HAP-1 (cell line): ENCODE data around the gene ICAM1.
A peak's percentile ranks its signal among the peaks of the same experiment; 100 is the strongest.
"Not testable (repeated sequence)": the region's sequence is repeated elsewhere in the genome, so short reads cannot be mapped to it uniquely, and the experiment has no call there.

ENCODE experiments used
- DNase-seq, 2 experiments: peaks; one replicate each; pipeline ENCODE4 v3.0.0-alpha.2; 2016 to 2020; ENCODE audit warnings: low spot score in 2 of 2
- H3K27me3 ChIP-seq: fragments of 250-450 bp; sonication (Bioruptor Pico); 2 replicates; pipeline ENCODE4 v1.5.1; 2020; ENCODE audit warnings: low read depth, mild to moderate bottlenecking, moderate library complexity
- H3K36me3 ChIP-seq: fragments of 250-450 bp; sonication (Bioruptor Pico); replicated peaks from 2 replicates; pipeline ENCODE4 v1.5.1; 2020; ENCODE audit warnings: mild to moderate bottlenecking
- H3K4me1 ChIP-seq: fragments of 250-450 bp; sonication (Bioruptor Pico); 2 replicates; pipeline ENCODE4 v1.5.1; 2020; ENCODE audit warnings: mild to moderate bottlenecking
- H3K4me3 ChIP-seq: fragments of 250-450 bp; sonication (Bioruptor Pico); 2 replicates; pipeline ENCODE4 v1.5.1; 2020; ENCODE audit warnings: mild to moderate bottlenecking, moderate library complexity
- H3K9me3 ChIP-seq: fragments of 250-450 bp; sonication (Bioruptor Pico); 2 replicates; pipeline ENCODE4 v1.5.1; 2020; ENCODE audit warnings: mild to moderate bottlenecking, moderate library complexity
- in situ Hi-C: fragments of 300-500 bp; cut with MboI; formaldehyde crosslinking; loops from 3 replicates; pipeline ENCODE4 v1.14.3; 2020; ENCODE audit warnings: low sequenced_read_pairs, inconsistent platforms, mixed read lengths

The ICAM1 gene

DNA sequence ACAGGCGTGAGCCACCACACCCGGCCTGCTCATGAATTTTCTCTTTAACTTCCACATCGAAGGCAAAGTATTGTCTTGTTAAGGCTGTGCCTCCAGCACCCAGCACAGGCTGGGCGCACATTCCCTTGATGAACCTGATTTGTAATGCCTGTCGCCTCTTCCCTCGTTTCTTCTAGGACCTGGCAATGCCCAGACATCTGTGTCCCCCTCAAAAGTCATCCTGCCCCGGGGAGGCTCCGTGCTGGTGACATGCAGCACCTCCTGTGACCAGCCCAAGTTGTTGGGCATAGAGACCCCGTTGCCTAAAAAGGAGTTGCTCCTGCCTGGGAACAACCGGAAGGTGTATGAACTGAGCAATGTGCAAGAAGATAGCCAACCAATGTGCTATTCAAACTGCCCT lies 3.7 kb downstream of the ICAM1 start:
- H3K36me3 ChIP-seq: no peaks in the 10 kb centered on the region
- peaks cover 8% of the 10 kb centered on the region for H3K4me1 ChIP-seq
- H3K4me3 ChIP-seq: no peak overlapping the region
- H3K27me3 ChIP-seq: peaks cover 4% of the 10 kb centered on the region; the same call in 1 of the 2 replicates
- no peak for DNase-seq
- no peaks in the 10 kb centered on the region for H3K9me3 ChIP-seq
- in situ Hi-C loops: loop anchor here (5.0 kb wide), 1 partner anchor 113 kb away; no protein-coding TSS in a partner anchor

DNA sequence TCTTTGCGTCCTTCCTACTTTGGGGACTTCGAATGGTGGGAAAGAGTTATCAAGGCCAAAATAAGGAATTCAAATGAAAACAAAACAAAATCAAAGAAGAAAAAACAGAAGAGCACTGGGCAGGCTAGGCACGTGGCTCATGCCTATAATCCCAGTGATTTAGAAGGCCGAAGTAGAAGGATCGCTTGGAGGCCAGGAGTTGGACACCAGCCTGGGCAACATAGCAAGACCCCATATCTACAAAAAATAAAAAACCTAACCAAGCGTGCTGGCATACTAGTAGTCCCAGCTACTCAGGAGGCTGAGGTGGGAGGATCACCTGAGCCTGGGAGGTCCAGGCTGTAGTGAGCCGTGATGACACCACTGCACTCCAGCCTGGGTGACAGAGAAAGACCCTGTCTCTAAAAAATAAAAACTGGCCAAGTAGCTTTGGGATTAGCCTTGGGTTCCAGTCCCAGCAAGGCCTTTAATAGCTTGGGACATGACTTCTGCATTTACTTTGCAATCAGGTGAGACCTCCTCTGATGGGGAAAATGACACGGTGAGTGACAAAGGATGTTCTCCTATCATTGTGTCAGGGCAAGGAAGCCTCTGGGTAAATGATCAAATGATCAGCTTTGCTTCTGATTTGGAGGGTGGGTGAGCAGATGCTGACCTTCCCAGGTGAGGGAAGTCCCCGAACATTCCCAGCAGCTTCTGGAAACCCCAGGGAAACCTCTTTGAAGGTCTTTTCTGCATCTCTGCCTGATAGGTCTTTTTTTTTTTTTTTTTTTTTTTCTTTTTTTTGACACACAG lies 7.1 kb downstream of the ICAM1 start:
- H3K9me3 ChIP-seq: no peaks in the 10 kb centered on the region

DNA sequence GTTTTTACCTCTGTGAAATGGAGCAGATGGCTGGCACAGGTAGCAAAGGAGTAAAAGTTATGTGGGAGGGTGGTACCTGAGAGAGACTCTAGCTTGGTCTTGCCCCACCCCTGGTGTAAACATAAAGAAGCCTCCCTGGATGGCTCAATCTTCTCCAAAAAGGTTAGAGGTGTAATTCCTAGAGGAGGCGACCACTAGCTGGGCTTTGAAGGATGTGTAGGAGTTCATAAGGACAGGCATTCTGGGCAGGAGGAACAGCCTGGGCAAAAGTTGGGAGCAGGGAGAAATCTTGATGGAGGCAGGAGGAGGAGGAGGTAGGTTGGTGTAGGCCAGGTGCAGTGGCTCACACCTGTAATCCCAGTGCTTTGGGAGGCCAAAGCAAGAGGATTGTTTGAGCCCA lies 8.0 kb downstream of the ICAM1 start:
- H3K9me3 ChIP-seq: no peaks in the 10 kb centered on the region
- no peaks in the 10 kb centered on the region for H3K27me3 ChIP-seq
- in situ Hi-C loops: no loop called here
- H3K36me3 ChIP-seq: no peaks in the 10 kb centered on the region
- no peaks in the 10 kb centered on the region for H3K4me1 ChIP-seq
- no peak overlapping the region for H3K4me3 ChIP-seq
- DNase-seq: no peak

More for the DNA sequence above, 7.1 kb downstream of the ICAM1 start:
- in situ Hi-C loops: no loop called here
- no peak for DNase-seq
- Histone ChIP-seq H3K4me3 (no peak overlapping the region), H3K27me3 (no peaks in the 10 kb centered on the region), H3K4me1 (no peaks in the 10 kb centered on the region), H3K36me3 (no peaks in the 10 kb centered on the region)

DNA sequence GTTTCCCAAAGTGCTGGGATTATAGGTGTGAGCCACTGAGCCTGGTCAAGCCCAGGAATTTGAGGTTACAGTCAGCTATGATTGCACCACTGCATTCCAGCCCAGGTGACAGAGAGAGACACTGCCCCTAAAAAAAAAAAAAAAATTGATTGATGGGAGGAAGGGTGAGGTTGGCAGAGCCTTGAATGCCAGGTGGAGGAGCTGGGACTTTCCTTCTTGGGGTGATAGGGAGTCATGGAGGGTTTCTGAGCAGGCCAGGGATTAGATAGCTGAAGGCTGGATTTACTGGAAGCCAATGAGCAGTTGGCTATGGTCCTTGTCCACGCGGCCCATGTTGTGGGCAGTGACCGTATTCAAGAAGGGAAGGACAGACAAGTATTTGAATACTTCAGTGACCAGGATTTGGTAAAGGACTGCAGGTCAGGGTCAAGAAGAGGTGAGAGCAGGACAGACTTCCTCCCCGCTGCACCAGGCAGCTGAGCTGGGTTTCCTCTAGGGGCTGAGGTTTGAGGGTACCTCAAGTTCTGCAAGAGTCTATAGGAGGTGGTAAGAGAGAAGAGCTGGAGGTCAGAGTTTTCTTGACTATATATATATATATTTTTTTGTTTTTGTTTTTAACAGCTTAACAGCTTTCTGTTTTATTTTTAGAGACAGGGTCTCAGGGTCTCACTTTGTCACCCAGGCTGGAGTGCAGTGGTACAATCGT lies 9.0 kb downstream of the ICAM1 start:
- Histone ChIP-seq H3K4me1 (no peaks in the 10 kb centered on the region), H3K27me3 (no peaks in the 10 kb centered on the region), H3K36me3 (no peaks in the 10 kb centered on the region), H3K4me3 (no peak overlapping the region), H3K9me3 (no peaks in the 10 kb centered on the region)
- in situ Hi-C loops: no loop called here
- no peak for DNase-seq

DNA sequence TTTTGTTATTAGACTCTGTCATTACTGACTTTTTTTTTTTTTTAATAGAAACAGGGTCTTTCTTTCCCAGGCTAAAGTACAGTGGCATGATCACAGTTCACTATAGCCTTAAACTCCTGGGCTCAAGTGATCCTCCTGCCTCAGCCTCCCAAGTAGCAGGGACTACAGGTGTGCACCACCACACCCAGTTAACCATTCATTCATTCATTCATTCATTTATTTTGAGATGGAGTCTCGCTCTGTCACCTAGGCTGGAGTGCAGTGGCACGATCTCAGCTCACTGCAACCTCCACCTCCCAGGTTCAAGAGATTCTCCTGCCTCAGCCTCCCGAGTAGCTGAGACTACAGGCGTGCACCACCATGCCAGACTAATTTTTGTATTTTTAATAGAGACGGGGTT lies 11.1 kb downstream of the ICAM1 start:
- DNase-seq, H3K36me3 ChIP-seq, H3K4me1 ChIP-seq, H3K4me3 ChIP-seq, H3K27me3 ChIP-seq, H3K9me3 ChIP-seq, in situ Hi-C loops: not testable (repeated sequence)

DNA sequence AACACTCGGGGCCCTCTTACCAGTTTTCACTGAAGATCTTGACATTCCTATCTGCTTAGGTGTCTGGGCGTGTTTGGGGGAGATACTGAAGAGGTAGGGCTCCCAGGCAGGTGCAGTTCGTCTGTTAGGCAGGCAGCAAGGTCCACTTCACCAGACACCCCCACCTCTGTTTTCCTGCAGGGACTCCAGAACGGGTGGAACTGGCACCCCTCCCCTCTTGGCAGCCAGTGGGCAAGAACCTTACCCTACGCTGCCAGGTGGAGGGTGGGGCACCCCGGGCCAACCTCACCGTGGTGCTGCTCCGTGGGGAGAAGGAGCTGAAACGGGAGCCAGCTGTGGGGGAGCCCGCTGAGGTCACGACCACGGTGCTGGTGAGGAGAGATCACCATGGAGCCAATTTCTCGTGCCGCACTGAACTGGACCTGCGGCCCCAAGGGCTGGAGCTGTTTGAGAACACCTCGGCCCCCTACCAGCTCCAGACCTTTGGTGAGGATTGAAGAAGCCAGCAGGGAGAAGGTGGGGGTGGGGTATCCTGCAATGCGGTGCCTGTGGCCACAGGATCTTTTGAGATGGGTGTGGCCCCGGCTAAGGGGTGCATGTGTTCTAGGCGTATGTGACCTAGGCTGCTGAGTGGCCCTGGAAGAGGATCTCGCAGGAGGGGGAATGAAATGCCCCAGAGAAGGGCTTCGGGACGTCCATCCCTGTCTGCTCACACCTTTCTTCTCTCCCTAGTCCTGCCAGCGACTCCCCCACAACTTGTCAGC lies 12.6 kb downstream of the ICAM1 start:
- Histone ChIP-seq H3K27me3 (no peaks in the 10 kb centered on the region), H3K36me3 (no peaks in the 10 kb centered on the region), H3K4me3 (no peak overlapping the region), H3K9me3 (no peaks in the 10 kb centered on the region), H3K4me1 (peaks cover 2% of the 10 kb centered on the region; the same call in 1 of the 2 replicates)
- in situ Hi-C loops: no loop called here
- DNase-seq: peak in 1 of 2 experiments; percentile 10

GRCh38 chr19:10284065-10284959 lies 13.4 kb downstream of the ICAM1 start:
- peak in 1 of 2 experiments; percentile 7 for DNase-seq
- H3K36me3 ChIP-seq: no peaks in the 10 kb centered on the region
- H3K4me3 ChIP-seq: no peak overlapping the region
- no peaks in the 10 kb centered on the region for H3K27me3 ChIP-seq
- H3K9me3 ChIP-seq: no peaks in the 10 kb centered on the region
- H3K4me1 ChIP-seq: peaks cover 6% of the 10 kb centered on the region
- in situ Hi-C loops: no loop called here

DNA sequence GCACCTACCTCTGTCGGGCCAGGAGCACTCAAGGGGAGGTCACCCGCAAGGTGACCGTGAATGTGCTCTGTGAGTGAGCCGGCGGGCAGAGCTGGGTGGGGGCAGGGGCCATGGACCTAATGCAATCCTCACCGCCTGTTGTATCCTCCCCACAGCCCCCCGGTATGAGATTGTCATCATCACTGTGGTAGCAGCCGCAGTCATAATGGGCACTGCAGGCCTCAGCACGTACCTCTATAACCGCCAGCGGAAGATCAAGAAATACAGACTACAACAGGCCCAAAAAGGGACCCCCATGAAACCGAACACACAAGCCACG lies 14.0 kb downstream of the ICAM1 start:
- Histone ChIP-seq H3K4me3 (no peak overlapping the region), H3K9me3 (no peaks in the 10 kb centered on the region), H3K4me1 (peaks cover 6% of the 10 kb centered on the region), H3K36me3 (no peaks in the 10 kb centered on the region), H3K27me3 (no peaks in the 10 kb centered on the region)
- in situ Hi-C loops: no loop called here
- DNase-seq: no peak

DNA sequence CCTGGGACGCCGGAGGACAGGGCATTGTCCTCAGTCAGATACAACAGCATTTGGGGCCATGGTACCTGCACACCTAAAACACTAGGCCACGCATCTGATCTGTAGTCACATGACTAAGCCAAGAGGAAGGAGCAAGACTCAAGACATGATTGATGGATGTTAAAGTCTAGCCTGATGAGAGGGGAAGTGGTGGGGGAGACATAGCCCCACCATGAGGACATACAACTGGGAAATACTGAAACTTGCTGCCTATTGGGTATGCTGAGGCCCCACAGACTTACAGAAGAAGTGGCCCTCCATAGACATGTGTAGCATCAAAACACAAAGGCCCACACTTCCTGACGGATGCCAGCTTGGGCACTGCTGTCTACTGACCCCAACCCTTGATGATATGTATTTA lies 14.5 kb downstream of the ICAM1 start:
- H3K9me3 ChIP-seq: no peaks in the 10 kb centered on the region
- no peaks in the 10 kb centered on the region for H3K36me3 ChIP-seq
- H3K4me3 ChIP-seq: no peak overlapping the region
- H3K27me3 ChIP-seq: no peaks in the 10 kb centered on the region
- in situ Hi-C loops: no loop called here
- DNase-seq: no peak
- peaks cover 6% of the 10 kb centered on the region for H3K4me1 ChIP-seq

DNA sequence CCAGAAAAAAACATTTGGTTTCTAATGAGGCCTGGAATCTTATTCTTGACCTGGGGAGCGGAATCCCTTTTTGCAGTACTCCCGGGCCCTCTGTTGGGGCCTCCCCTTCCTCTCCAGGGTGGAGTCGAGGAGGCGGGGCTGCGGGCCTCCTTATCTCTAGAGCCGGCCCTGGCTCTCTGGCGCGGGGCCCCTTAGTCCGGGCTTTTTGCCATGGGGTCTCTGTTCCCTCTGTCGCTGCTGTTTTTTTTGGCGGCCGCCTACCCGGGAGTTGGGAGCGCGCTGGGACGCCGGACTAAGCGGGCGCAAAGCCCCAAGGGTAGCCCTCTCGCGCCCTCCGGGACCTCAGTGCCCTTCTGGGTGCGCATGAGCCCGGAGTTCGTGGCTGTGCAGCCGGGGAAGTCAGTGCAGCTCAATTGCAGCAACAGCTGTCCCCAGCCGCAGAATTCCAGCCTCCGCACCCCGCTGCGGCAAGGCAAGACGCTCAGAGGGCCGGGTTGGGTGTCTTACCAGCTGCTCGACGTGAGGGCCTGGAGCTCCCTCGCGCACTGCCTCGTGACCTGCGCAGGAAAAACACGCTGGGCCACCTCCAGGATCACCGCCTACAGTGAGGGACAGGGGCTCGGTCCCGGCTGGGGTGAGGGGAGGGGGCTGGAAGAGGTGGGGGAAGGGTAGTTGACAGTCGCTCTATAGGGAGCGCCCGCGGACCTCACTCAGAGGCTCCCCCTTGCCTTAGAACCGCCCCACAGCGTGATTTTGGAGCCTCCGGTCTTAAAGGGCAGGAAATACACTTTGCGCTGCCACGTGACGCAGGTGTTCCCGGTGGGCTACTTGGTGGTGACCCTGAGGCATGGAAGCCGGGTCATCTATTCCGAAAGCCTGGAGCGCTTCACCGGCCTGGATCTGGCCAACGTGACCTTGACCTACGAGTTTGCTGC lies 16.1 kb downstream of the ICAM1 start, which contains the start of gene ICAM4:
Gene ICAM4, plus strand, starts transcription at position 153 of the 935 bp plus-strand sequence. Its CDS starts 58 bp downstream, at position 211.
- Histone ChIP-seq H3K27me3 (no peaks in the 10 kb centered on the region), H3K4me1 (peaks cover 13% of the 10 kb centered on the region), H3K4me3 (no peak within 1 kb of the TSS), H3K36me3 (no peaks in the 10 kb centered on the region), H3K9me3 (no peaks in the 10 kb centered on the region)
- in situ Hi-C loops: no loop called here
- no peak for DNase-seq

DNA sequence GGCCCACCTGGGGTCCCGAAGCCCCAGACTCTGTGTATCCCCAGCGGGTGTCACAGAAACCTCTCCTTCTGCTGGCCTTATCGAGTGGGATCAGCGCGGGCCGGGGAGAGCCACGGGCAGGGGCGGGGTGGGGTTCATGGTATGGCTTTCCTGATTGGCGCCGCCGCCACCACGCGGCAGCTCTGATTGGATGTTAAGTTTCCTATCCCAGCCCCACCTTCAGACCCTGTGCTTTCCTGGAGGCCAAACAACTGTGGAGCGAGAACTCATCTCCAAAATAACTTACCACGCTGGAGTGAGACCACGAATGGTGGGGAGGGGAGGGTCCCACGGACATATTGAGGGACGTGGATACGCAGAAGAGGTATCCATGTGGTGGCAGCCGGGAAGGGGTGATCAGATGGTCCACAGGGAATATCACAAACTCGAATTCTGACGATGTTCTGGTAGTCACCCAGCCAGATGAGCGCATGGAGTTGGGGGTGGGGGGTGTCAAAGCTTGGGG lies 17.8 kb downstream of the ICAM1 start:
- Histone ChIP-seq H3K4me3 (peak overlapping the region; percentile 51), H3K36me3 (peaks cover 7% of the 10 kb centered on the region), H3K9me3 (no peaks in the 10 kb centered on the region), H3K27me3 (no peaks in the 10 kb centered on the region), H3K4me1 (peaks cover 14% of the 10 kb centered on the region)
- in situ Hi-C loops: no loop called here
- DNase-seq: peak; percentile 86 to 92

- H3K4me1 ChIP-seq: peaks cover 14% of the 10 kb centered on the region
- H3K9me3 ChIP-seq: no peaks in the 10 kb centered on the region
- peak overlapping the region; percentile 51 for H3K4me3 ChIP-seq
- peaks cover 10% of the 10 kb centered on the region for H3K36me3 ChIP-seq
- in situ Hi-C loops: no loop called here
- H3K27me3 ChIP-seq: no peaks in the 10 kb centered on the region
- peak; percentile 75 to 90 for DNase-seq
Observed at GRCh38 chr19:10289167-10289835, 18.4 kb downstream of the ICAM1 start.
